HEK293 (cell line): ENCODE measurements around the gene DCAF4.

ENCODE experiments used
- GLIS1 ChIP-seq: fragments of 450-650 bp; formaldehyde crosslinking; IDR thresholded peaks from 2 replicates; pipeline ENCODE4 v1.5.1; 2016; ENCODE audit warnings: missing biosample characterization, missing genetic modification characterization
- KLF17 ChIP-seq: fragments of 450-650 bp; formaldehyde crosslinking; IDR thresholded peaks from 2 replicates; pipeline ENCODE4 v1.5.1; 2016; ENCODE audit warnings: missing biosample characterization, missing genetic modification characterization
- PRDM10 ChIP-seq: fragments of 450-650 bp; formaldehyde crosslinking; IDR thresholded peaks from 2 replicates; pipeline ENCODE4 v1.5.1; 2016; ENCODE audit warnings: missing biosample characterization, missing genetic modification characterization
- SETDB1 ChIP-seq: IDR thresholded peaks from one replicate; pipeline ENCODE4 v1.6.1; 2017; ENCODE audit warnings: mild to moderate bottlenecking, low read length, moderate library complexity, mixed read lengths; ENCODE audit not compliant: insufficient read length
- SP2 ChIP-seq: fragments of 450-650 bp; formaldehyde crosslinking; IDR thresholded peaks from 2 replicates; pipeline ENCODE4 v1.5.1; 2016; ENCODE audit warnings: missing biosample characterization, missing genetic modification characterization
- TSHZ1 ChIP-seq: fragments of 450-650 bp; formaldehyde crosslinking; IDR thresholded peaks from 2 replicates; pipeline ENCODE4 v1.5.1; 2016; ENCODE audit warnings: missing biosample characterization, missing genetic modification characterization, borderline replicate concordance
- WT1 ChIP-seq: fragments of 450-650 bp; formaldehyde crosslinking; IDR thresholded peaks from 2 replicates; pipeline ENCODE4 v1.5.1; 2016; ENCODE audit warnings: missing biosample characterization, missing genetic modification characterization
- ZNF132 ChIP-seq: fragments of 450-650 bp; formaldehyde crosslinking; IDR thresholded peaks from 2 replicates; pipeline ENCODE4 v1.5.1; 2017; ENCODE audit warnings: missing biosample characterization, missing genetic modification characterization, borderline replicate concordance
- ZNF133 ChIP-seq: fragments of 450-650 bp; formaldehyde crosslinking; IDR thresholded peaks from 2 replicates; pipeline ENCODE4 v1.5.1; 2016; ENCODE audit warnings: missing biosample characterization, missing genetic modification characterization
- ZNF148 ChIP-seq: fragments of 450-650 bp; formaldehyde crosslinking; IDR thresholded peaks from 2 replicates; pipeline ENCODE4 v1.5.0; 2017; ENCODE audit warnings: missing biosample characterization, missing genetic modification characterization, borderline replicate concordance
- ZNF16 ChIP-seq: fragments of 450-650 bp; formaldehyde crosslinking; IDR thresholded peaks from 2 replicates; pipeline ENCODE4 v1.5.1; 2016; ENCODE audit warnings: low read depth, missing biosample characterization, missing genetic modification characterization
- ZNF423 ChIP-seq: fragments of 450-650 bp; formaldehyde crosslinking; IDR thresholded peaks from 2 replicates; pipeline ENCODE4 v1.5.1; 2016; ENCODE audit warnings: missing biosample characterization, missing genetic modification characterization
- ZNF426 ChIP-seq: fragments of 450-650 bp; formaldehyde crosslinking; IDR thresholded peaks from 2 replicates; pipeline ENCODE4 v1.5.1; 2017; ENCODE audit warnings: missing biosample characterization, missing genetic modification characterization, mild to moderate bottlenecking, inconsistent platforms, moderate library complexity
- ZNF514 ChIP-seq: fragments of 450-650 bp; formaldehyde crosslinking; IDR thresholded peaks from 2 replicates; pipeline ENCODE4 v1.5.1; 2016; ENCODE audit warnings: missing biosample characterization, missing genetic modification characterization
- ZNF518A ChIP-seq: fragments of 450-650 bp; formaldehyde crosslinking; conservative IDR thresholded peaks from 2 replicates; pipeline ENCODE4 v1.5.1; 2016; ENCODE audit warnings: low read depth, missing biosample characterization, missing genetic modification characterization
- ZNF639 ChIP-seq: fragments of 450-650 bp; formaldehyde crosslinking; IDR thresholded peaks from 2 replicates; pipeline ENCODE4 v1.5.1; 2016; ENCODE audit warnings: missing biosample characterization, missing genetic modification characterization
- ZNF658 ChIP-seq: fragments of 450-650 bp; formaldehyde crosslinking; IDR thresholded peaks from 2 replicates; pipeline ENCODE4; 2016; ENCODE audit warnings: missing biosample characterization, missing genetic modification characterization
- ZNF692 ChIP-seq: fragments of 450-650 bp; formaldehyde crosslinking; IDR thresholded peaks from 2 replicates; pipeline ENCODE4 v1.5.1; 2016; ENCODE audit warnings: missing biosample characterization, missing genetic modification characterization

DCAF4 gene

GRCh38 chr14:72907886-72908285 lies 18.4 kb upstream of the DCAF4 start (continued):
- no peak for TF ChIP-seq TSHZ1 (tag by site-specific recombination)
- peak; percentile 57; the same call in 1 of the 2 replicates for TF ChIP-seq ZNF692 (tag by site-specific recombination)
- no peak for TF ChIP-seq KLF17 (tag by site-specific recombination)
- TF ChIP-seq SP2 (tag by site-specific recombination) = no peak
- no peak for TF ChIP-seq ZNF133 (tag by site-specific recombination)
- TF ChIP-seq ZNF423 (tag by site-specific recombination) = peak; percentile 68; the same call in 1 of the 2 replicates
- TF ChIP-seq GLIS1 (tag by site-specific recombination) = peak; percentile 63
- TF ChIP-seq ZNF132 (tag by site-specific recombination) = no peak
- TF ChIP-seq SETDB1 = no peak
- TF ChIP-seq ZNF658 (tag by site-specific recombination) = no peak
- no peak for TF ChIP-seq ZNF639
- TF ChIP-seq ZNF514 (tag by site-specific recombination) = no peak
- TF ChIP-seq WT1 (tag by site-specific recombination) = no peak
- peak; percentile 61 for TF ChIP-seq PRDM10
- no peak for TF ChIP-seq ZNF16 (tag by site-specific recombination)
- TF ChIP-seq ZNF426 (tag by site-specific recombination) = no peak
- no peak for TF ChIP-seq ZNF148 (tag by site-specific recombination)
- no peak for TF ChIP-seq ZNF518A (tag by site-specific recombination)
